SK-N-MC (cell line): ENCODE data around the gene KLHDC7A.

Experiments
- DNase-seq: peaks from one replicate; pipeline ENCODE4 v3.0.0-alpha.2; 2011; ENCODE audit warnings: low read depth, low spot score
- H3K27ac ChIP-seq: fragments of 200-600 bp; sonication (generic); 2 replicates; pipeline ENCODE4 v1.5.1; 2016; ENCODE audit warnings: mixed run types
- H3K36me3 ChIP-seq: fragments of 200-600 bp; sonication (generic); 2 replicates; pipeline ENCODE4 v1.6.1; 2017; ENCODE audit warnings: antibody characterized with exemption, low read length, mixed read lengths; ENCODE audit not compliant: insufficient read depth
- H3K4me3 ChIP-seq: fragments of 200-600 bp; sonication (generic); 2 replicates; pipeline ENCODE4 v1.5.1; 2016
- H3K9ac ChIP-seq: fragments of 200-600 bp; sonication (generic); 2 replicates; pipeline ENCODE4 v1.8.0; 2017; ENCODE audit warnings: mixed run types, mixed read lengths; ENCODE audit not compliant: insufficient read length
- H3K9me3 ChIP-seq: fragments of 200-600 bp; sonication (generic); 2 replicates; pipeline ENCODE4 v1.6.1; 2017; ENCODE audit warnings: low read depth, mild to moderate bottlenecking, antibody characterized with exemption, low read length, moderate library complexity, mixed read lengths
- EZH2 ChIP-seq: fragments of 200-600 bp; sonication (generic); IDR thresholded peaks from one replicate; pipeline ENCODE4 v1.6.1; 2017; ENCODE audit warnings: antibody characterized with exemption
- FOXP2 ChIP-seq: optimal IDR thresholded peaks from 2 replicates; pipeline ENCODE3; 2011; ENCODE audit warnings: mild to moderate bottlenecking, moderate library complexity; ENCODE audit not compliant: insufficient read depth; ENCODE audit errors: extremely low read length, control extremely low read depth
- POLR2AphosphoS5 ChIP-seq: IDR thresholded peaks from 2 replicates; pipeline ENCODE4 v1.6.1; 2012; ENCODE audit warnings: mild to moderate bottlenecking, low read depth, low read length, borderline replicate concordance

The KLHDC7A gene

GRCh38 chr1:18481190-18481920, 625 bp downstream of the KLHDC7A start:
- Histone ChIP-seq H3K36me3 (no peaks in the 10 kb centered on the region), H3K4me3 (no peak overlapping the region), H3K9ac (no peak overlapping the region), H3K9me3 (no peaks in the 10 kb centered on the region), H3K27ac (no peak overlapping the region)
- DNase-seq: no peak
- TF ChIP-seq EZH2: no peak
- TF ChIP-seq POLR2AphosphoS5: no peak
- no peak for TF ChIP-seq FOXP2

- Histone ChIP-seq H3K4me3 (no peak overlapping the region), H3K9me3 (no peaks in the 10 kb centered on the region), H3K27ac (no peak overlapping the region), H3K9ac (no peak overlapping the region), H3K36me3 (no peaks in the 10 kb centered on the region)
- no peak for DNase-seq
- TF ChIP-seq FOXP2: no peak
- no peak for TF ChIP-seq EZH2
- no peak for TF ChIP-seq POLR2AphosphoS5
Measured at GRCh38 chr1:18481921-18482701, 1.4 kb downstream of the KLHDC7A start.

GRCh38 chr1:18482721-18483425, 2.1 kb downstream of the KLHDC7A start:
- H3K36me3 ChIP-seq: no peaks in the 10 kb centered on the region
- DNase-seq: no peak
- no peak overlapping the region for H3K9ac ChIP-seq
- H3K27ac ChIP-seq: no peak overlapping the region
- no peak overlapping the region for H3K4me3 ChIP-seq
- H3K9me3 ChIP-seq: no peaks in the 10 kb centered on the region
- no peak for TF ChIP-seq FOXP2
- no peak for TF ChIP-seq EZH2
- TF ChIP-seq POLR2AphosphoS5: no peak

GRCh38 chr1:18484276-18484675, 3.5 kb downstream of the KLHDC7A start:
- Histone ChIP-seq H3K4me3 (no peak overlapping the region), H3K9ac (no peak overlapping the region), H3K36me3 (no peaks in the 10 kb centered on the region), H3K27ac (no peak overlapping the region), H3K9me3 (no peaks in the 10 kb centered on the region)
- DNase-seq: no peak
- TF ChIP-seq POLR2AphosphoS5 (no peak), EZH2 (no peak), FOXP2 (no peak)

GRCh38 chr1:18484721-18485120, 4.0 kb downstream of the KLHDC7A start:
- TF ChIP-seq EZH2 (no peak), FOXP2 (no peak), POLR2AphosphoS5 (no peak)
- no peak overlapping the region for H3K9ac ChIP-seq
- no peak overlapping the region for H3K4me3 ChIP-seq
- H3K9me3 ChIP-seq: no peaks in the 10 kb centered on the region
- no peak overlapping the region for H3K27ac ChIP-seq
- no peaks in the 10 kb centered on the region for H3K36me3 ChIP-seq
- DNase-seq: no peak

- TF ChIP-seq EZH2 (no peak), POLR2AphosphoS5 (no peak), FOXP2 (no peak)
- Histone ChIP-seq H3K36me3 (no peaks in the 10 kb centered on the region), H3K9me3 (no peaks in the 10 kb centered on the region), H3K27ac (no peak overlapping the region), H3K4me3 (no peak overlapping the region), H3K9ac (no peak overlapping the region)
- DNase-seq: no peak
Measured at GRCh38 chr1:18485227-18485626, 4.5 kb downstream of the KLHDC7A start.

- no peak overlapping the region for H3K9ac ChIP-seq
- DNase-seq: no peak
- H3K4me3 ChIP-seq: no peak overlapping the region
- no peaks in the 10 kb centered on the region for H3K36me3 ChIP-seq
- H3K27ac ChIP-seq: no peak overlapping the region
- TF ChIP-seq EZH2 (no peak), FOXP2 (no peak), POLR2AphosphoS5 (no peak)
- H3K9me3 ChIP-seq: no peaks in the 10 kb centered on the region; the same call in 1 of the 2 replicates
Measured at GRCh38 chr1:18486195-18486594, 5.5 kb downstream of the KLHDC7A start.
